SHP77 treated with DMSO at 0.1 percent for 48 hours (cell line): ENCODE results near the gene AGAP1.

Experiments used
- DNase-seq: peaks from one replicate; lab custom pipeline; 2025; lab: John Stamatoyannopoulos, UW

The AGAP1 gene

GRCh38 chr2:235918876-235919275 lies 425.0 kb downstream of the AGAP1 start:
- DNase-seq = no peak

- no peak for DNase-seq
These were observed 426.5 kb downstream of the AGAP1 start for GRCh38 chr2:235920216-235920865.

GRCh38 chr2:235921508-235922191 lies 427.8 kb downstream of the AGAP1 start:
- no peak for DNase-seq

- no peak for DNase-seq
These were observed 429.0 kb downstream of the AGAP1 start for GRCh38 chr2:235922839-235923238.

- no peak for DNase-seq
These were observed 430.2 kb downstream of the AGAP1 start for GRCh38 chr2:235923859-235924674.

GRCh38 chr2:235924675-235925063 lies 430.8 kb downstream of the AGAP1 start:
- no peak for DNase-seq

GRCh38 chr2:235925250-235925919 lies 431.5 kb downstream of the AGAP1 start:
- DNase-seq = no peak

GRCh38 chr2:235926229-235926628 lies 432.4 kb downstream of the AGAP1 start:
- no peak for DNase-seq

GRCh38 chr2:235928751-235929370 lies 435.0 kb downstream of the AGAP1 start:
- no peak for DNase-seq

GRCh38 chr2:235930701-235931100 lies 436.9 kb downstream of the AGAP1 start:
- no peak for DNase-seq

- no peak for DNase-seq
These were observed 437.8 kb downstream of the AGAP1 start for GRCh38 chr2:235931676-235932075.

GRCh38 chr2:235934059-235934773 lies 440.4 kb downstream of the AGAP1 start:
- no peak for DNase-seq

- DNase-seq = no peak
These were observed 441.1 kb downstream of the AGAP1 start for GRCh38 chr2:235934774-235935484.

- no peak for DNase-seq
These were observed 441.9 kb downstream of the AGAP1 start for GRCh38 chr2:235935773-235936172.

- DNase-seq = no peak
These were observed 442.6 kb downstream of the AGAP1 start for GRCh38 chr2:235936493-235936892.

- DNase-seq = no peak
These were observed 443.2 kb downstream of the AGAP1 start for GRCh38 chr2:235937087-235937486.

GRCh38 chr2:235937526-235937925 lies 443.7 kb downstream of the AGAP1 start:
- no peak for DNase-seq

GRCh38 chr2:235937936-235938335 lies 444.1 kb downstream of the AGAP1 start:
- no peak for DNase-seq

GRCh38 chr2:235938611-235939010 lies 444.8 kb downstream of the AGAP1 start:
- no peak for DNase-seq

GRCh38 chr2:235939471-235939870 lies 445.6 kb downstream of the AGAP1 start:
- DNase-seq = no peak

- peak; percentile 15 for DNase-seq
These were observed 446.5 kb downstream of the AGAP1 start for GRCh38 chr2:235940330-235940729.
